HG03432 (cell line): Measurements from ENCODE around the gene ANKRD11.
A peak's percentile ranks its signal among the peaks of the same experiment; 100 is the strongest.
"Not testable (repeated sequence)": the region's sequence is repeated elsewhere in the genome, so short reads cannot be mapped to it uniquely, and the experiment has no call there.

Experiments
- ATAC-seq: cut with Tn5 transposase; IDR thresholded peaks from one replicate; pipeline ENCODE4 v1.9.1; 2021; ENCODE audit warnings: mild to moderate bottlenecking, moderate library complexity; ENCODE audit not compliant: unreplicated experiment

The ANKRD11 gene

DNA sequence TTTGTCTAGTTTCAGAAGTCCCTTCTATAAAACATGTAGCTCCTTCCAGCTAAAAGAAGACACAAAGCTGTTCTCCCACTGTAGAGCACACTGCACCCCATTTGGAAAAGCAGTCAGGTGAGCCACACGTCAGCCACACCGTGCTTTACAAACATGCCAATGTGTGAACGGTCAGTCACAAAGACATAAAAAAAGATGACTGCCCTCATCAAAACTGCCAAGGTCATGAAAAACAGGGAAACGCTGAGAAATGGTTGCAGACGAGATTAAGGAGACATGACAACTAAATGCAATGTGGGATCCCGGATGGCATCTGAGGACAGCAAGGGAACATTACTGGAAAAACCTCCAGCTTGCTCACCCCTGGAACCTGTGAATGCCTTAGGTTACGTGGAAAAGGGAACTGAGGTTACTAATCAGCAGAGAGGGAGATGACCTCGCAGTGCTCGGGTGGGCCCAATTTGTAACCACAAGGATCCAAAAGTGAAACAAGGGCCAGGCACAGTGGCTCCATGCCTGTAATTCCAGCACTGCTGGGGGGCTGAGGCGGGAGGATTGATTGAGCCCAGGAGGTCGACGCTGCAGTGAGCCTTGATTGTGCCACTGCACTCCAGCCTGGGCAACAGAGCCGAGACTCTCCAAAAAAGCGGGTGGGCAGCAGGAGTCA, 8.1 kb downstream of the ANKRD11 start:
- ATAC-seq: no peak

DNA sequence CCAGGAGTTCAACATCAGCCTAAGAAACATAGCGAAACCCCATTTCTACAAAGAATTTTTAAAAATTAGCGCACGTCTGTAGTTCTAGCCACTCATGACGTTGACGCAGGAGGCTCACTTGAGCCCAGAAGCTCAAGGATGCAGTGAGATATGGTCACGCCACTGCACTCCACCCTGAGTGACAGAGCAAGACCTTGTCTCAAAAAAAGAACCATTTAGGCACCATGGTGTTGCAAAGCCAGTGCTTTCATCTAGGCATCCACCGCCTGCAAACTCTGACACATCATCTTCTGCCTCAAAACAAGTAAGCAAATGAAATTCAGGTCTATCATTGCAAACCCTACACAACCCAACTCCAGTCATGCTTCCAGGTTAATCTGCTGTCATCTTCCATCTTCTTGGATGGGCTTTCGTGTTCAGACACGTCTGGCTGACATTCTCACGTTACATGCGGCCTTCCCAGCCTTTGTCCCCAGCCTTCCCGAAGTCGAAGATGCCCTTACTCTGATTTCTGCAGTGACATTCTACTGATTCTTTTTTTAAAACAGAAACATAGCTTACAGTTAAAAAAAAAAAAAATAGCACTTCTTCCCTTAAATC, 8.9 kb downstream of the ANKRD11 start:
- ATAC-seq: no peak

DNA sequence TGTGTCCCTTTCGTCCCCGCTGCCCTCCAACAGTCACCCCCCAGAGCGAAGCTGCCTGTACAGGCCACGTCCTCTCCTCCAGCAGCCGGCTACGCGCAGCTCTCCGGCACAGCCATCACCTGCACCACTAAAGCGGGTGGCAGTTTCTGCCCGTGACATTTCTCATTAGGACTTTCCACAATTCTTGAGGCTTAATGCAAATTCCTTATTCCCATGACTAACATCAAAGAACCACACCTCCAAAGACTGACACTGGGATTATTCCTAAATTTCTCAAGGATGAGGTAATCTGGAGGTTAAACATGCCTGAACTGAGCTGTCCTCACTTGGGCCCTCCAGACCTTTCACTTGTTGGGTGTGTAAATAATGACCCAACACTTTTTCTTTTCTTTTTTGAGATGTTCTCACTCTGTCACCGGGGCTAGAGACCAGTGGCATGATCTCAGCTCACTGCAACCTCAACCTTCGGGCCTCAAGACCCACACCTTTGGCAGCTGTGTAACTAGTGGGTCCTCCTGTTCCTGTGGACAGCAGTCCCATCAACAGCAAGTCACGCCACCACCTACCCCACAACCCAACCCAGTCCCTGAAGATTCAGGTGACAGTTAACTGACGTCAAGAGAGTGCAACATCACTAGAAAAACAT, 11.7 kb downstream of the ANKRD11 start:
- no peak for ATAC-seq

DNA sequence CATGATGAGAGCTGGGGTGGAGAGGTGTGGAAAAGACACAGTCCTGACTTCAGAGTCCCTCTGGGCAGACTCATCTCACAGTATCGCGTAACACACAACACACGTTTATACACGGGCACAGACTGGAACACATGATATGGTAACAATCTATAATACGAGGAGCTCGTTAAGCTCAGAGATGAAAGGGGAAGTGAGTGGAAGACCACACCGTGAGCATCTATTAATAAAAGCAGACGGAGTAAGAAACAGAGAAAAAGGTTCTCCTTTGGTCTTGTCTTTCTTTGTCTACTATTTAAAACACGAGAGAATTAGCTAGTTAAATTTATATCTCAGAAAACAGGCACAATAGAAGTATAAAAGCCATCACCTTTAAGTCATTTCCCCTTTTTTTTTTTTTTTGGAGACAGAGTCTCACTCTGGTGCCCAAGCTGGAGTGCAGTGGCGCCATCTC, 13.5 kb downstream of the ANKRD11 start:
- peak; percentile 64 for ATAC-seq

DNA sequence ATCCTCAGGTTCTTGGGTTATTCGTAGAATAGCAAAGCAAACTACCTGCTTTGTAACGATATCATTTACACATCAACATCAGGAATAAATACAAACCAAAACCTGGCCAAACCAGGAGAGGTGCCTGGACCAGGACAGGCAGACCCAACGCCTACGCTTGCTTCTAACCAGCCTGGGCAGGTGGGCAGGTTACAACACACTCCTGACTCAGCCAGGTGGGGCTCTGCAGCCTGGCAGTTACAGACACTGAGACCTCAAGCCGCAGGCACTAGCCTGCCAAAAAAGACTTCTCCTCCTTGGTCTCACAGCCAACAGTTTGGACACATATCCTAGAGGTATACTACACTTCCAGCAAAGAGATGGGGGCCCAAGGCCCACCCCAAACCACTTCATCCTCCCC, 14.0 kb downstream of the ANKRD11 start:
- ATAC-seq: no peak

DNA sequence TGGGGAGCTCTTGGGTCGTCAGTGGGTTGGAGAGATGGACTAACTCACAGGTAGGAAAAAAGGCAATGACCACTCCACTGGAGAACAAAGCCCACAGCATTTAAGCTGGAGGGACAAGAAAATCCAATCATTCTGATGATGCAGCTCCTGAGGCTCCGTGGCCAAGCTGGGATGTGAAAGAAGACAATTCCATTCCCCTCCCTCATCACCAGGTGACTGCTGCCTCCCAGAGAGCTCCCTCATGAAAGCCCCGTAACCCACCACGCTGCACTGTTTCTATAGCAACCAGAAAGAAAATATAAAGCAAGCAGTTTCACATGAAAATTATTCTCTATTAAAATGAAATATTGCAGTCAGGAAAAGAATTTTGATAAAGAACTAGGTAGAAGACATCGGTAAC, 15.2 kb downstream of the ANKRD11 start:
- no peak for ATAC-seq

GRCh38 chr16:89473791-89474414, 16.5 kb downstream of the ANKRD11 start:
- ATAC-seq: no peak

DNA sequence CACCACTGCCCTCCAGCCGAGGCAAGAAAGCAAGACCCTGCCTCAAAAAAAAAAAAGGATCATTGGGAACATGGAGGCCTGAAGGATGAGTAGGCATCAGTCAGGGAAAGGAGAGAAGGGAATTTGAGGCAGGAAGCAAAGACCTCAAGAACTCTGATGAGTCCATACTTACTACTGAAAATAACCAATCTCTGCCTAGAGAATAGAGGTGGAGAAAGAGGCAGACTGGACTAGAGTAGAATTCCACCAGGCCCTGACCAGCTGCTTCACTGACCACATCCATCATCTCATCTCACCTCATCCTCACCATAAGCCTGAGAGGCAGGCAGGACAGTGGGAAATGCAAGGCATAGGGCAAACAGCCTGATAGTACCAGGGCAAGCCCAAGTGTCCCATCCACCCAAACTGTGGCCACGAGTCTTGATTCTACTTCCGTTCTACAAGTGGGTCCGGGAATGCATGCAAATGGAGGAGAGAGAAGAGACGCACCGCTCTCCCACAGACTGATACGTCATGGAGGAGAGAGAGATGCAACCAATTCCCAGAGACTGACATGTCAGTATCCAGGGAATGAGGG, 17.1 kb downstream of the ANKRD11 start:
- no peak for ATAC-seq

GRCh38 chr16:89472711-89473075, 17.7 kb downstream of the ANKRD11 start:
- no peak for ATAC-seq

DNA sequence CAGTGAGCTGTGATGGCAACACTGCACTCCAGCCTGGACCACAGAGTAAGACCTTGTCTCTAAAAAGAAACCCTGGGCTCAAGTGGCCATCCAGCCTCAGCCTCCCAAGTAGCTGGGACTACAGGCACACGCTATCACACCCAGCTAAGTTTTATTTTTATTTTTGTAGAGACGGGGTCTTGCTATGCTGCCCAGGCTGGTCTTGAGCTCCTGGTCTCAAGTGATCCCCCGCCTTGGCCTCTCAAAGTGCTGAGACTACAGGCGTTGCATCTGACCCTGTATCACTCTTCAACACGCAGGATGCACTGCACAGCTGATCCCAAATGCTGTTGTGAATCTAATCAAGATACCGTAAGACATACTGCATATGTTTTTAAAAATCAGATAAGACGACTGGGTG, 23.0 kb downstream of the ANKRD11 start:
- ATAC-seq: no peak

GRCh38 chr16:89466920-89467319, 23.4 kb downstream of the ANKRD11 start:
- ATAC-seq: no peak

GRCh38 chr16:89463312-89463711, 27.0 kb downstream of the ANKRD11 start:
- not testable (repeated sequence) for ATAC-seq

DNA sequence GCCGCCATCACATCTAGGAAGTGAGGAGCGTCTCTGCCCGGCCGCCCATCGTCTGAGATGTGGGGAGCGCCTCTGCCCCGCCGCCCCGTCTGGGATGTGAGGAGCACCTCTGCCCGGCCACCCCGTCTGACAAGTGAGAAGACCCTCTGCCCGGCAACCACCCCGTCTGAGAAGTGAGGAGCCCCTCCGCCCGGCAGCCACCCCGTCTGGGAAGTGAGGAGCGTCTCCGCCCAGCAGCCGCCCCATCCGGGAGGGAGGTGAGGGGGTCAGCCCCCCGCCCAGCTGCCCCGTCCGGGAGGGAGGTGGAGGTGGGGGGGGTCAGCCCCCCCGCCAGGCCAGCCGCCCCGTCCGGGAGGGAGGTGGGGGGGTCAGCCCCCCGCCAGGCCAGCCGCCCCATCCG, 27.7 kb downstream of the ANKRD11 start:
- ATAC-seq: not testable (repeated sequence)

- ATAC-seq: not testable (repeated sequence)
These were observed 28.5 kb downstream of the ANKRD11 start for GRCh38 chr16:89461890-89462289.

- ATAC-seq: no peak
These were observed 29.8 kb downstream of the ANKRD11 start for GRCh38 chr16:89460556-89460955.

DNA sequence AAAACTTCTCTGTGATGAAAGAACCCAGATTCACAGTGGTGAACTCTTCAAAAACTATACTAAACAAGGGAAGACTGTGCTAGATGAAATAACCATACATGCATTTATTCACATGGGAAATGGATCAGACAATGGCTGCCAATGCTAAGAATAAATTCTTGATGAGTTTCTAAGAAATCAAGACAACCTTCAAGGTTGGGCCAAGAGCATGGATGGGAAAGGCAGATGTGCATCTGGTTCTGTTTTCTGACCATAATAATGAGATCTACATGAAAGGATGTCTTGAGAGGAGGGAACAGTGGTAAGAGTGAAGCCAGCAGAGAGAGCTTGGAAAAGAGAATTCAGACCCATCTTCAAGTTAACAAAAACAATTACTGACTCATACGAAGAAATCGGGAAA, 31.4 kb downstream of the ANKRD11 start:
- no peak for ATAC-seq

GRCh38 chr16:89458551-89458950, 31.8 kb downstream of the ANKRD11 start:
- ATAC-seq: no peak

GRCh38 chr16:89456419-89456959, 33.9 kb downstream of the ANKRD11 start:
- no peak for ATAC-seq

GRCh38 chr16:89455692-89456091, 34.7 kb downstream of the ANKRD11 start:
- ATAC-seq: no peak

GRCh38 chr16:89455178-89455577, 35.2 kb downstream of the ANKRD11 start:
- ATAC-seq: no peak
